ENCODE results near the gene PLEKHH3.

DNA sequence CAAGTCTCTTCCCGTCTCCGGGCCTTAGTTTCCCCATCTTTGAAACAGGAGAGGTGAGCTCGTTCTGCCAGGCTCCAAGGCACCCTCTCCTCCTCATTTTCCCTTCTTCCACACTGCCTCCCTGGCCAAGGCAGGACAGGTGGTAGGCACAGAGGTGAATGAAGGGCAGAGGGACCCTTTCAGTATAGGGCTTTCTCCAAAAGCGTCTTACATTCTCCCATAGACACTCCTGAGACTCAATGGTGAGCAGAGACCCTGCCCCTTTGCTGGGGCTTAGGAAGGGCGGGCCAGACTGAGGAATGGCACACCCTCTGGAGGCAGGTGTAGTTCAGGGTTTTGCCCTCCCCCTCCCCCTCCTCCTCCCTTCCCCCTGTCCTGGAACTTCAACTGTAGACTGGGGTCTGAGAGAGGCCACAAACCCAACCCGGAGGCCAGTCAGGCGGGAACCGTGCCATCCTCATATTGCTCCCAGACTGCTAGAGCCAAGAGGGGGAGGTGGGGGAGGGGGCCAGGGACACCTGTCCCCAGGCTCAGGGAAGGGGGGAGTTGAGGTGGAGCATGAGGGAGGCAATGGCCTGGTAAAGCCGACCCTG is 1.9 kb downstream of the PLEKHH3 start:
- TF ChIP-seq CTCF (IDR thresholded peaks at IDR 0.05): no peak
- TF ChIP-seq POLR2A (IDR thresholded peaks at IDR 0.05): no peak

All from right lobe of liver (tissue), 4 donors.